Right lobe of liver (tissue), 4 donors: Measurements from ENCODE around the gene TLE4.

Experiments
- CTCF ChIP-seq, 4 donors: fragments of 200-600 bp in 3 of 4; fragments of 450-650 bp in 1 of 4; IDR thresholded peaks; one replicate each; pipeline versions ENCODE4 v1.5.1 to v1.8.0; 2016 to 2022; ENCODE audit warnings: antibody characterized with exemption in 4 of 4, mild to moderate bottlenecking in 2 of 4
- POLR2A ChIP-seq: fragments of 450-650 bp; IDR thresholded peaks from one replicate; pipeline ENCODE4 v1.6.1; 2017; ENCODE audit warnings: antibody characterized with exemption, mild to moderate bottlenecking
- donor health status: DM: no; HTN: no; CAD: no.
- donor health status: DM: no; HTN: no; CAD: no.
- donor health status: DM: no; HTN: yes; CAD: no.

- no peak for TF ChIP-seq CTCF (IDR thresholded peaks at IDR 0.05)
- no peak for TF ChIP-seq POLR2A
Measured at GRCh38 chr9:79570448-79571308, 1.1 kb upstream of the TLE4 start.
